CD4-positive, alpha-beta T cell treated with Interleukin-4 for 1 hour (primary cell): ENCODE data around the gene AKR1B1.
"Not testable (repeated sequence)": the region's sequence is repeated elsewhere in the genome, so short reads cannot be mapped to it uniquely, and the experiment has no call there.

Source experiments
- DNase-seq, 2 donors: peaks; one replicate each; pipeline ENCODE4 v3.0.0-alpha.2; 2020 to 2022

Gene AKR1B1

GRCh38 chr7:134458806-134459698 is at the start of gene AKR1B1:
TSS of gene AKR1B1 (minus strand) at chr7:134459100. CDS start at chr7:134459062, 38 bp downstream.
- peak; percentile 90 to 92 for DNase-seq

GRCh38 chr7:134505856-134506255 is 47.0 kb upstream of the AKR1B1 start:
- DNase-seq: no peak

DNA sequence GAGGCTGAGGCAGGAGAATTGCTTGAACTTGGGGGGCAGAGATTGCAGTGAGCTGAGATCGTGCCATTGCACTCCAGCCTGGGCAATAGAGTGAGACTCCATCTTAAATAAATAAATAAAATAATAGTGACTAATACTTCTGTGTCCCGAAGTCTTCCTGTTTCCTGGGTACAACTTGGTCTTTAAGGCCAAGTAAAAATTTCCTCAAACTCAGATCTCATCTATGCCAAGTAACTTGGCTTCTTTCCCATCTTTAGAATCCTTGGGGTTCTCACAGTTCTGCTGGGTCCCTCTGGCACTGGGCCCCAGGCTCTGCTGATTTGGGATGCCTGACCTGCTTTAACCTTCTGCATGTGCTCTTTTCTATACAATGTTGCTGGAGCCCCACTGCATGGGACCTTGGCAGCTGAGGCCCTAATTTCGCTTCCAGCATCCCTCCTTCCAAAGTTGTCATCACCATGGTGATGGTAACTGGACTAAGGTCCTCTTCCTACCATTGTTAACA is 45.8 kb upstream of the AKR1B1 start:
- no peak for DNase-seq

DNA sequence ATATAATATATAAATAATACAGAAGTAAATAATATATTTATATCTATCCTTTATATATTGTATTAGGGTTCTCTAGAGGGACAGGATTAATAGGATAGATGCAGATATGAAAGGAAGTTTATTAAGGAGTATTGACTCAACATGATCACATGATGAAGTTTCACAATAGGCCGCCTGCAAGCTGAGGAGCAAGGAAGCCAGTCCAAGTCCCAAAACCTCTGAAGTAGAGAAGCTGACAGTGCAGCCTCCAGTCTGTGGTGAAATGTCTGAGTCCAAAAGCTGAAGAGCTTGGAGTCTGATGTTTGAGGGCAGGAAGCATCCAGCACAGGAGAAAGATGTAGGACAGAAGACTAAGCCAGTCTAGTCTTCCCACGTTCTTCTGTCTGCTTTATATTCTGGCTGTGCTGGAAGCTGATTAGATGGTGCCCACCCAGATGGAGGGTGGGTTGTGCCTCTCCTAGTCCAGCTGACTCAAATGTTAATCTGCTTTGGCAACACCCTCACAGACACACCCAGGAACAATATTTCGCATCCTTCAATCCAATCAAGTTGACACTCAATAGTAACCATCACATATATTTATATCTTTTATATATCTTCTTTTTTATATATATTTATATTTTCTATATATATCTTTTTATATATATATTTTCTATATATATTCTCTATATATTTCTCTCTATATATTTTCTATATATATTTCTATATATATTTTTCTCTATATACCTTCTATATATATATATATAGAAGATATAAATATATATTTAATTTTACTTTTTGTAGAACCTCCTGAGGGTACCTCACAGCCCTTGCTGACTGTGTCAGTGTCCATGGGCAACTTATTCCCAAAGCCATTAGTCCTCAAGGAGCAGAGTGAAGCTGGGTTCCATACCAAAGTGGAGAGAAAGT is 43.8 kb upstream of the AKR1B1 start:
- DNase-seq: peak in 1 of 2 donors; percentile 35

DNA sequence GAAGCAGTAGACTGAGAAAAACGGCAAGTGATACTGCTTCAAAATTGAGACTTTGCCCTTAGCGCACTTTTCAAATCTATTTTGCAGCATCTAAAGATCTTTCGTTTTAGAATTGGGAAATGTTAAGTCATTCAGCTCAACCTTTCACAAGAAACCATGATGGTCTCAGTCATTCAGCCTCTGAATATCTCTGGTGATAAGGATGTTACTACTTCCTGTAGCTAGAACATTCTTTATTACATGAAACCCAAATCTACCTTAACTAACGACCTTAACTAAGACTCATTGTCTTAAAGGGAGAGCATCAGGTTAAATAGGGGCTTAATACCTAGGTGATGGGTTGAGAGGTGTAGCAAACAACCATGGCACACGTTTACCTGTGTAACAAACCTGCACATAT is 42.1 kb upstream of the AKR1B1 start:
- DNase-seq: no peak

- DNase-seq: no peak
Measured at GRCh38 chr7:134500406-134500805, 41.5 kb upstream of the AKR1B1 start.

DNA sequence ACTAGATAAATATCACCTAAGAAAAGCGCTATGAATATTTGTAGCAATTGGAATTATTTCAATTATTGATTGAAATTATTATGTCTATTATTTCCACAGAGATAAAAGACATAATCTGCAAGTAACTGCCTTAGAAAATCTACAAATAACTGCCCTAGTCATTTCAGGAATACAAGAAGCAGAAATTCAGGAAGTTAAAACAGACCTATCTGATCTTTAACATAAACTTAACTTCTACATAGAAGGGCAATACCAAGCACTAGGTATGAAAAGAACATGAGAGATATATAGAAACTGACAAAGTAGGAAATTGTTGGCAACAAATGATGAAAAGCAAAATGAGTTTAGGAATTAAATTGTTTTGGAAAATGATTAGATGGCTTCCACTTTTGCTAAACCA is 36.6 kb upstream of the AKR1B1 start:
- DNase-seq: no peak

DNA sequence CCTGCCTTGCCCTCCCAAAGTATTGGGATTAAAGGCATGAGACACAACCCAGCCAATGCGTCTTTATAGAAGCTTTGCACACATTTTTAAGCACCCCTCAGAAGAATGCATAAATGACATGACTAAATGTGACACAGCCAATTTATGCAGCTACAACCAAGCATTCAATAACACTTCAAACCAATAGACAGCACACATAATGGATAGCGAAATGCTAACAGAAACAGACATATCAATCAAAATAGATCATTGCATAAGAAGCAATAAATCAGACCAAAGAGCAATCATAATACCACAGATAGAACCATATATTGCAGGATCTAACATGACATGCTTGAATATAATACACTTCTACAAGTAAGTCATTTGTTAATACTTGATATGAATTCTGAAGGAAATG is 34.2 kb upstream of the AKR1B1 start:
- no peak for DNase-seq

DNA sequence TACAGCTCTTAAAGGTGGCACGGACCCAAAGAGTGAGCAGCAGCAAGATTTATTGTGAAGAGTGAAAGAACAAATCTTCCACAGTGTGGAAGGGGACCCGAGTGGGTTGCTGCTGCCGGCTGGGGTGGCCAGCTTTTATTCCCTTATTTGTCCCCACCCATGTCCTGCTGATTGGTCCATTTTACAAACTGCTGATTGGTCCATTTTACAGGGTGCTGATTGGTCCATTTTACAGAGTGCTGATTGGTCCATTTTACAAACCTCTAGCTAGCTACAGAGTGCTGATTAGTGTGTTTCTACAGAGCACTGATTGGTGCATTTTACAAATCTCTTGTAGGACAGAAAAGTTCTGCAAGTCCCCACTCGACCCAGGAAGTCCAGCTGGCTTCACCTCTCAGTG is 28.8 kb upstream of the AKR1B1 start:
- not testable (repeated sequence) for DNase-seq

- no peak for DNase-seq
Measured at GRCh38 chr7:134485203-134485602, 26.3 kb upstream of the AKR1B1 start.

- no peak for DNase-seq
Measured at GRCh38 chr7:134483296-134483695, 24.4 kb upstream of the AKR1B1 start.

- DNase-seq: no peak
Measured at GRCh38 chr7:134482858-134483257, 24.0 kb upstream of the AKR1B1 start.

GRCh38 chr7:134481167-134481566 is 22.3 kb upstream of the AKR1B1 start:
- no peak for DNase-seq

DNA sequence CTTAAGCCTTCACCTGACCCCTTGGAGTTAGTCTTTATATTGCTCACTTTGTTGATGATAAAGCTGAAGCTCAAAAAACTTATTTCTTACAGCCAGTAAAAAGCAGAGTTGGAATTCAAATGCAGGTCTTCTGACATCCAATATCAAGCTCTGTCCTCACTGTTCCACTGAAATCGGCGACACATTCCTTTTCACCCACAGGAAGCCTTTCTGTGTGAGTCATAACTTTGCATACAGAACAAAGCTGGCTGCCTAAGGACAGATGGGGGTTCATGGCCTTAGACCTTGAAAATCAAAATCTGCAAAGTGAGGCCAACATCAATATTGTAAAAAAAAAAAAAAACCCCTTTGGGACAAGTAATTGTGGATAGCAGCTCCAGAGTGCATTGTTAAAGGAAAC is 21.8 kb upstream of the AKR1B1 start:
- DNase-seq: no peak

DNA sequence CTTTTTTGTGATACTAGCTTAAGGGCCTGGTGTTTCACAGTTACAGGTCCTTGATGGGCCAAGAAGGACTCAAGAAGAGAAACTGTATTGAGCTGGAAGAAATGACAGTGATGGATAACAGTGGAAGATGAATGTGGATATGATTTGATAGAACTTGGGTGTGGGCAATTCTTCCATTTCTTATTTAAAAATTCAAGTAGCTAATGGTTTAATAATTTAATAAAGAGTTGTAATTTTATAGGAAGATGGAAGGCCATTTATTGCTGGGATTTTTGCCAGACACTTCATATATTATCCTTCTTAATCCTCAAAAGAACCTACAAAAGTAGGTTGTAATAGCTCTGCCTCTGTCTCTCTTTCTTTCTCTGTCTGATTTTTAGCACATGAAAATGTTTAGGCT is 21.3 kb upstream of the AKR1B1 start:
- DNase-seq: no peak

- DNase-seq: no peak
Measured at GRCh38 chr7:134478707-134479106, 19.8 kb upstream of the AKR1B1 start.

- DNase-seq: no peak
Measured at GRCh38 chr7:134477954-134478353, 19.1 kb upstream of the AKR1B1 start.

DNA sequence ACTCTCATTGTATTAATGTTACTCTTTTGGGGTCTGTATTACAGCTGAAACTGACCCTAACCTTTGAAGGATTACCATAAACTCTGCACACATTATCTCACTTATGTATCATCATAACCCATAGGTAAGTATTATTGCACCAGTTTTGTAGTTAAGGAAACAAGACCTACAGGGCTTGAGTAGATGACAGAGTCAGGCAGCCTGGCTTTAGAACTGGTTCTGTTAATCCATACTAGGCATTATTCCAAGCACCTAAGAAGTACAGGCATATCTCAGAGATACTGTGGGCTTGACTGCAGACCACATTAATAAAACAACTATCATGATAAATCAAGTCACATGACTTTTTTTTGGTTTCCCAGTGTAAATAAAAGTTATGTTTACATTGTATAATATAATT is 17.1 kb upstream of the AKR1B1 start:
- no peak for DNase-seq

GRCh38 chr7:134474828-134475227 is 15.9 kb upstream of the AKR1B1 start:
- DNase-seq: no peak

GRCh38 chr7:134473861-134474291 is 15.0 kb upstream of the AKR1B1 start:
- no peak for DNase-seq

DNA sequence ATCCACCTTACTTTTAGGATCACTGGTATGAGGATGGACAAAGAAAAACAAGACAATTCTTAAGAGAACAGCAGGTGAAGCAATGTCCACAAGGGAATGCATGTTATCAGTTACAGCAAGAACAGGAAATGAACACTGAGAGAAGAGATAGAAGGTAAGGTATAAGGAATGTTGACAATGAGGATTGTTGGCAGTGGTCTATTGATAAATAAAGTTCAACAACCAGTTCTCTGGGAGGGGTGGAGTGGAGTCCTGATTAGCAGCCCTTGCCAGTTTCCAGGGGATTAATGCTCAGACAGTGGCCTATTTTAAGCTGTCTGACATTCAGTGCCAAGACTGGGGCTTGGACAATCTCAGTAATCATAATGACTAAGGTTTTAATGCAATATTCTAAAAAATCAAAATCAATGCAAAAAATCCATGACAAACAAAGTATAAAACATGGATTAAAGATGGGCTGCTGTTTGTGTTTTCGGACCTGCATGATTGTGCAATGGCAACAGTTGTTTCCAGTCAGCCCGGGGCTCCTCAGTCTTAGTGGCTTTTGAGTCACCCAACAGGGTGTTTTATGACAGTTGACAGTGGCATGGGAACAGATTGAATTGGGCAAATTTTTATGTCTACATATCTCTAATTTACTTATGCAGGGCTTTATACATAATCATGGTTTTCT is 13.8 kb upstream of the AKR1B1 start:
- DNase-seq: no peak

- DNase-seq: no peak
Measured at GRCh38 chr7:134470864-134471263, 12.0 kb upstream of the AKR1B1 start.

DNA sequence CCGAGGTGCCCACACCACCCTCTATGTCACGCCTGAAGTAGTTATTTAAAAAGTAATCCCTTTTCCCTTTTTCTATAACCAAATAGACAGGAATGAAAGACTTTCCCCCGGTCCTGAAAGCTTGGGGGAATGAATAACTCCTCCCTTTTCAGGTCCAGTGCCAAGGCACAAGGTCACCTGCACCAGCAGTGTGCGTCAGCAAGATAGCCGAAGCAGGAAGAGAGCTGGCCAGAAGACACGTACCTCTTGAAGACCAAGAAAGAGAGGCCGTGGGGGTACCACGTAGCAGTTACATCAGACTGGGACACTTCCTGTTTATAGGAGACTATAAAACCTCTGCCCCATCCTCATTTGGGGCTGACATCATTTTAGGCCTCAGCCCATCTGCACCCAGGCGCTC is 10.7 kb upstream of the AKR1B1 start:
- DNase-seq: no peak
